Omental fat pad (tissue), 4 donors: ENCODE results near the gene MYL7. TPM values are rescaled to one million over a fixed set of nuclear protein-coding genes. Genes with fewer than 3 reads are reported as not detected.
A peak's percentile ranks its signal among the peaks of the same experiment; 100 is the strongest.

Experiments used
- ATAC-seq: fragments of 150-250 bp; one replicate; pipeline ENCODE4 v1.9.1; 2016; ENCODE audit warnings: mild to moderate bottlenecking, moderate library complexity; ENCODE audit not compliant: low FRiP score
- DNase-seq: peaks from one replicate; pipeline ENCODE4 v3.0.0-alpha.2; 2019; ENCODE audit warnings: low spot score
- total RNA-seq, 4 donors: library from RNA; depleted of rRNA; stranded (reverse); fragments of >200 nt; gene quantifications; one replicate each; pipeline ENCODE4 v1.1.0, GENCODE V29; 2016
- TF ChIP-seq, protein P1 (sequence below), 3 donors: fragments of 450-650 bp; IDR thresholded peaks; one replicate each; pipeline ENCODE4 v1.5.1; 2016 to 2017; ENCODE audit warnings: antibody characterized with exemption in 3 of 3, mild to moderate bottlenecking in 3 of 3, moderate library complexity in 2 of 3

The MYL7 gene
- total RNA-seq, 4 donors from 2014 or later: not detected

DNA sequence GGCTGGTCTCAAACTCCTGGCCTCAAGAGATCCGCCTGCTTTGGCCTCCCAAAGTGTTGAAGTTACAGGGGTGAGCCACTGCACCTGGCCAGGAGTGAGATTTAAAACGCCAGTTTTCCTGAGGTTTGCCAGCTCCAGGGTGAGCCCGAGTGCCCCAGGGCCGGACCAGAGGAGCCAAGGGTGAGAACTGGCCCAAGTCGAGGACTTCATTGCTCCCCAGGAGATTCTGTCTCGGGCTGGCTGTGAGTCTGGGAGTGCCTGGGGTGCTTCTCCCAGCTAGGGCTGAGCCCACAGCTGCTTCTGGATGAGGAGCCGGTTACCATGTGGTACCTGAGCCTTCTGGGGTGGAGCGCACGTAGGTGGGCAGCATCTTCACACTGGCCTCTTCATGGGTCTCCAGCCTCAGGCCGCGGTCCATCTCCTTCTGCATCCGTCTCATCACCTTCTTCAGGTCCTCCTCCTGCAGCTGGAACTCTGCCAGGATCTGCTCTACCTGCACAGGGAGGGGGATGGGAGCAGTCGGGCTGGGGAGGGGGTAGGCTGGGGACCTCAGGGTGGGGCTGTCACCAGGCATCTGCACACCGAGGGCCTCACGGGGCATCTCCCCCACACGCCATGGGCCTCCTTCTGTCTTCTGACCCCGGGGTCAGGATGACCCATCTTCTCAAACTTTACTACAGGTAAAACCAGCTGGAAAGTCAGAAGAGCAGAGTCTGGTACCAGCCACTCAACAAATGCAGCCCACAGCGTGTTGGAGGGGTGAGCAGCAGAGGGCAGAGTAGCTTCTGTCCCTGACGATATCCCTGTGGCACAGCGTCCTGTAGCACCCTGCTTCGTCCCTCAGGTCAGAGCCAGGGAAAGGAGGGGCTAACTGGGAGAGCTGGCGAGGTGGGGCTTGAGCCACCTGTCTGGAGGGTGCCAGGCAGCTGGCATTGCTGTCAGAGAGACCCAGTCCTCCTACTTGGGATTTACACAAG lies 12.1 kb upstream of the MYL7 start:
- TF ChIP-seq, protein P1, sequence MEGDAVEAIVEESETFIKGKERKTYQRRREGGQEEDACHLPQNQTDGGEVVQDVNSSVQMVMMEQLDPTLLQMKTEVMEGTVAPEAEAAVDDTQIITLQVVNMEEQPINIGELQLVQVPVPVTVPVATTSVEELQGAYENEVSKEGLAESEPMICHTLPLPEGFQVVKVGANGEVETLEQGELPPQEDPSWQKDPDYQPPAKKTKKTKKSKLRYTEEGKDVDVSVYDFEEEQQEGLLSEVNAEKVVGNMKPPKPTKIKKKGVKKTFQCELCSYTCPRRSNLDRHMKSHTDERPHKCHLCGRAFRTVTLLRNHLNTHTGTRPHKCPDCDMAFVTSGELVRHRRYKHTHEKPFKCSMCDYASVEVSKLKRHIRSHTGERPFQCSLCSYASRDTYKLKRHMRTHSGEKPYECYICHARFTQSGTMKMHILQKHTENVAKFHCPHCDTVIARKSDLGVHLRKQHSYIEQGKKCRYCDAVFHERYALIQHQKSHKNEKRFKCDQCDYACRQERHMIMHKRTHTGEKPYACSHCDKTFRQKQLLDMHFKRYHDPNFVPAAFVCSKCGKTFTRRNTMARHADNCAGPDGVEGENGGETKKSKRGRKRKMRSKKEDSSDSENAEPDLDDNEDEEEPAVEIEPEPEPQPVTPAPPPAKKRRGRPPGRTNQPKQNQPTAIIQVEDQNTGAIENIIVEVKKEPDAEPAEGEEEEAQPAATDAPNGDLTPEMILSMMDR (IDR thresholded peaks at IDR 0.05): no peak
- ATAC-seq: no peak
- DNase-seq: peak; percentile 11

DNA sequence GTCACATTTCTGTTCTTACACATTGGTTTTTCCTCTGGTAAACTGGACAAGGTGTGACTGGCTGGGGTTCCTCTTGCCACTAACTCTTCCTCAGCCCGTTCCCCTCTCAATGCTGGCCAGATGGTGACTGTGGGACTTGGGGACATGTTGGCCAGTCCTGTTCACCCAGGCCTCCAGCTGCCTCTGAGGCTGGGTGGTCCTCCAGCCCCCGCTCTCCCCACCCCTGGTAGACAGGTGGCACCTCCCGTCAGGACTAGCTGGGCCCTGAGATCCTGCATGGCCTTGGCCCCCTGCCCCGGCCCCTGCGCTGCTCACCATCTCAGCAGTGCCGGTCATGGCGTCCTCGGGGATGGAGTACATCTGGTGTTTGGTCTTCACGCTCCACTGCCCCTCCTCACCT lies 10.8 kb upstream of the MYL7 start:
- TF ChIP-seq, protein P1 (IDR thresholded peaks at IDR 0.05): no peak
- DNase-seq (peak; percentile 1), ATAC-seq (no peak)

DNA sequence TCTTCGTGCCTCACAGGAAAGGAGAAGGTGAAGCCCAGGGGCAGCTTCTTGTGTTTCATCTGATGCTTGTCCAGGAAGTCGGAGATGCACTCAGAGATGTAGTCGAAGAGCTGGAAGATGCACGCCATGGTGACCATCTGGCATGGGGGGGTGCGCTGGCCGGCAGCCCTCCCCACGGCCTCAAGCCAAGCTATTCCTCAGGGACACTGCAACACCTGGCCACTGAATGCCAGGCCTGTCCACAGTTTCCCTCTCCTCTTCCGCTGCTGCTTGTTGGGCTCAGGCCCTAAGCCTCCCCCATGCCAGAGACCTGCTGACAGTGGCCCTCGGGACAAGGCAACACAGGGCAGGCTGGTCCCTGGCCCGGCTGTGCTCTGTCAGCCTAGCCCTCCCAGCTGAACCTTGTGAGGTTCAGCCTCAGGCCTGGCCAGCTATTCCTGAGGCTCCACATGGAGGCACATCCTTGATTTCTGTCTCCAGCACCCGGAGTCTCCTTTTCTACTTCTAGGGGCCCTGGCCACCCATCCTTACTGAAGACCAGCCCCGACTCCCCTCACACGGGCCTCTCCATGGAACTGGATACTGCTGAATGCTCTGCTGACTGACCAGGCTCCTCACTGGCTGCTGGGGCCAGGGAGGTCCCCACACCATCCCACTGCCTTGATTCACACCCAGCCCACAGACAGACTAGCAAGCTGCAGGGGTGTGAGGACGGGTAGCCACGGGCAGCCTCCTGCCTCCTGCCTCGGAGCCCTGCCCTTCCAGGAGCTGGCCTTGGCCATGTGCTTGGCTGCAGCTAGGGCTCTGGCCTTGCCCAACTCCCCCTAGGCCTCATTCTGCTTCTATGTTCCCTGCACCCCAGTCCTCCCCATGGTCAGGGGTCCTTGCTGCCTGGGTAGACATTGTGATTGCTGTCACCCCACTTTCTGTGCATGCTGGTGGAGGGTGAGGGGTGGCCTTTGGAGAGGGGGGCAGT lies 10.1 kb upstream of the MYL7 start:
- peak; percentile 4 for DNase-seq
- TF ChIP-seq, protein P1 (IDR thresholded peaks at IDR 0.05): no peak

DNA sequence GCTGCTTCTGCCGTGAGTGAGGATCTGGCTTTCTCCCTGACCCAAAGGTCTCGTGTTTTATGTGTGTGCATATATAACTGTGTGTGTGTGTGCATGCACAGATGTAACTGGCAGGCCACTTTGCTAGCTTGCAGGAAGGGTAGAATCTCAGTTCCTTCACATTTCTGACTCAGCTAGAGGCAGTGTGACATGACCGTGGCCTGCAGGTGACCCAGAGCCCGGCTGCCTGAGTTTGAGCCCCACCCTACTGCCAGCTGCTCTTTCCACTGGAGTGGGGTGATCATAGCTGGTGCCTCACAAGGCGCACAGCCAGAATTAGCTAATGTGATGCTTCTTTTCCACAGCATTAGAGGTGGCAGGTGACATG lies 9.3 kb upstream of the MYL7 start:
- DNase-seq: no peak
- ATAC-seq: no peak
- TF ChIP-seq, protein P1 (IDR thresholded peaks at IDR 0.05): no peak

More for the DNA sequence above, 10.1 kb upstream of the MYL7 start:
- ATAC-seq: no peak

DNA sequence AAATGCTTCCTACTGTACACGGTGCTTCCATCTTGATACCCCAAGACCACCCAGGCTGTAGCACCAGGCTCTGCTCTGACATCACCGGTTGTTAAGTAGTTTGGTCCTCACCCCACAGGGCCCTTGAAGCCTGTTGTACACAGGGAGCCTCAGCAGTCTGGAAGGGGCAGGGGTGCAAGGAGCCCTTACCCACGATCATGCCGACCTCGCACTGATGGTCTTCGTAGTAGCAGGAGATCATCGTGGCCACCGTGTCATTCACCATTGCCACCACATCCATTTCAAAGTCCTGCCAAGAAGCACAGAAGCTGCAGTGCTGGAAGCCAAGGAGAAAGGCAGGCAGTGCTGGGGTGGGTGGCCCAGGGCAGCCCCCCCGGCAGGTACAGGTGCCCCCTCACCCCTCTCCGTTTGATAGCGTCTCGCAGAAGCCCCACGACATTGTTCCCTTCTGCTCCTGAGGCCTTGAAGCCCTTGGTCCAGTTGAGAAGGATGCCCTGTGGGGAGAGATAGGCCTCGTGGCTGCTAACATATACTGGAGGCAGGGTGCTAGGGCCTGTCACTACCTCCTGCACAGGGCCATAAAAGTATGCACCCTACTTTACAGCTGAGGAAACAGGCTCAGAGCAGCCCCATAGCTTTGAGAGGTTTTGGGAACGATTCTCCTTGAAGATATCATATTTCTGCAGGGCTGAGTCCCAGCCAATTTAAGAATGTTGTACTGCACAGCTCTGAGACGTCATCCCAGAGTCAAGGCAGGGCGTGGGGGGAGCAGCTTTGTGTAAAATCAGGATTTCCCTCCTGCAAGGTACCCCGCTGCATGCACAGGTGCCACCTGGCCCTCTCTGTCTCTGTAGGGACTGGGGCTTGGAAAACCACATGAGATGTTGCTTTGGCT lies 8.7 kb upstream of the MYL7 start:
- DNase-seq: peak; percentile 16
- ATAC-seq: no peak
- TF ChIP-seq, protein P1 (IDR thresholded peaks at IDR 0.05): no peak

DNA sequence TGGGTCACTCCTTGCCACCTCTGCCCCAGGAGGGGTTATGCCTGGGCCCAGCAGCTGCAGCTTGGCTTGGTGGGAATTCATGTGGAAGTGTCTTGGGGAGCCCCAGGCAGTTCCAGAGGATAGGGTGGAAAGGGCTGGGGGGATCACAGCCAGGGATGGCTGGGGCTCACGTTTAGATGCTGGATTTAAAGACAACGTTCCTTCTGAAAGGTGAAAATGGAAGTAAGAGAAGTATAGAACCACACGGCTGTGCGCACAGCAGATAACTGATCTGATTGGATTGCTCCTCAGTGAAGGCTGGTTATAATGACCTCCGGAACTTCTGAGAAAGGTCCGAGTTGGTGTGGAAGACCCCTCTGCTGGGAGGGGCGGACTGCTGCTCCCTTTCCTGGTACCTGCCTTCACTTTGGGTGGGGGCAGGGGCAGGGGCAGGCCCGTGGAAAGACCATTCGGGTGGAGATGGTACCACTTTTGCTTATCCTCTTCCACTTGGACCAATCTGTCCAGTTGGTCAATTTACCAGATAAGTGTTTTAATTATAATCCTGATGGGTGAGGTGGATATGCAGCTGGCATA lies 7.9 kb upstream of the MYL7 start:
- ATAC-seq (no peak), DNase-seq (no peak)
- TF ChIP-seq, protein P1 (IDR thresholded peaks at IDR 0.05): no peak
